NK-92 treated with Interleukin-12 subunit alpha and Interleukin-12 subunit beta, amount 100 ng/mL, for 24 hours (cell line): Measurements from ENCODE around the gene MBD3.

Source experiments
- DNase-seq: peaks from one replicate; lab custom pipeline; 2025; lab: John Stamatoyannopoulos, UW

MBD3 gene

DNA sequence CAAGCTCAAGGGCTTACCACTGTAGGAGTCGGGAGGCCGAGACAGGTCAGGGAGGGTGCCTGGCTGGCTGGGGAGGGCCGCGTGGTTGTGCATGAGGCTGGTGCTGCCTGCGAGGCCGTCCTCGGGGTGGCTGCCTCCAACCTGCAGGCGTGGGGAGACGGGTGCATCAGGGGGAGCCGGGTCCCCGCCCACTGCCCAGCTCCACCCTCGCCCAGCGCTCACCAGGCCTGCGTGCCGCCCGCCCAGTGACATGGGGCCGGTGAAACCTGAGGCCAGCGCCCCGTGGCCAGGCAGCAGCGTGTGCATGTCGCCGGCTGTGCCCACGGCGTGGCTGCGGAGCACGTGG lies 26.4 kb upstream of the MBD3 start:
- DNase-seq: no peak

GRCh38 chr19:1618157-1619093 lies 25.8 kb upstream of the MBD3 start:
- DNase-seq: no peak

- DNase-seq: no peak
These were observed 24.2 kb upstream of the MBD3 start for GRCh38 chr19:1616875-1617274.

- DNase-seq: no peak
These were observed 23.7 kb upstream of the MBD3 start for GRCh38 chr19:1616396-1616795.

DNA sequence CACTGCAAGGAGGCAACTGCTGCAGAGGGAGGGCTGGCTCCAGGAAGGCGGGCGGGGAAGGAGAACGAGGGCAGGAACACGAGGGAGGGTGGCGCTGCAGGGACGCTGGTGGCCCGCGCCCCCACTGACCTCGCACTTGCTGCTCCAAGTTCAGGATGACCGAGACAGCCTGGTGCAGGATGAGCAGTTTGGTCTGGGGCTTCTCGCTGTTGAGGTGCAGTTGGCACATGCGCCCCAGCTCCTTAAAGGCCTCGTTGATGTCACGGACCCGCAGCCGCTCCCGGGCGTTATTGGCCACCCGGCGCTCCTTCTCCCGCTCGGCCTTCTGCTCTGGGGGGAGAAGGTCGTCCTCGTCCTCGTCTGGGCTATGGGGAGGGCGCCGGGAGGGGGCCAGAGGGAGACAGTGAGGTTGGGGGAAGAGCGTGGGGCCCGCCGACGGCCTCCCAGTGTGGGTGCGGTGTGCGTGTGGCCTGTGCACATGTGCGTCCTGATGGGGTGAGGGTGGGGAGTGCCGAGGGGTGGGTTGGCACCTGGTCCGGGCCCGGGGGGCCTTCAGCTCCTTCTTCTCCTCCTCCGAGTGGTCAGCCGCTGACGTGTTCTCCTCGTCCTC lies 22.6 kb upstream of the MBD3 start:
- DNase-seq: no peak

DNA sequence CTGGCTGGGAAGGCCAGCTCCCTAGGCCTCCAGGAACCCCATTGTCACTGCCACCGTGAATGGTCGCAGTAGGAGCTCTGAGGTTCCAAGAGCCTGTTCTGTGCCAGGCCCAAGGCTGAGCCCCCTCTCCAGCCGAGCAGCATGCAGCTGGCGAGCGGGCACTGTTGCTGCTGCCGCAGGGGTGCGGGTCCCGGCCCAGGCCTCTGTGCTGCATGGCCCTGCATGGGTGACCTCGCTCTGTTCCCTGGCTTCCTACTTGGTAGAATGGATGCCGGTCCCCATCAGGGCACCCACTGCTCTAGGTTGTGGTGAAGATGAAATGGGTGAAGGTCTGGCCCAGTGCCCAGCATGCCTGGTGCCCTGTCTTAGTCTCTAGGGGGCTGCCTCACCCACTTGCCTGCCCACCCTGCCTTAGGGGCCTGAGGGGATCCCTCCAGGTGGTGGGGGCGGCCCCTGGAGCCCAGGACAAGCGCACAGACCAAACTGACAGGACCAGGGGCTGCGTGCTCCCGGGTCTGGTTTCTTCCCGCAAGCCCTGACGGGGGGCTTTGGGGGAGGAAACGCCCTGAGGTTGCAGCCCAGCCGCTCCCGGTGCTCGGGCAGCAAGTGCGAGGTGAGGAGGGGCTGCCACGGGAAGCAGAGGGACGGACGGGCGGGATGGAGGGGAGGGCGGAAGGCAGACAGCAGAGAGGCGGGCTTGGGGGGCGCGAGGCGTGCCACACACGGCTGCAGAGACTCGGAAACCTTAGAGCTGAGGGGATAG lies 21.3 kb upstream of the MBD3 start:
- DNase-seq: no peak

- DNase-seq: no peak
These were observed 20.5 kb upstream of the MBD3 start for GRCh38 chr19:1613146-1613545.

- no peak for DNase-seq
These were observed 19.7 kb upstream of the MBD3 start for GRCh38 chr19:1612114-1613086.

GRCh38 chr19:1611353-1611752 lies 18.7 kb upstream of the MBD3 start:
- no peak for DNase-seq

- DNase-seq: no peak
These were observed 17.9 kb upstream of the MBD3 start for GRCh38 chr19:1610579-1610978.

- DNase-seq: no peak
These were observed 17.2 kb upstream of the MBD3 start for GRCh38 chr19:1609680-1610474.

DNA sequence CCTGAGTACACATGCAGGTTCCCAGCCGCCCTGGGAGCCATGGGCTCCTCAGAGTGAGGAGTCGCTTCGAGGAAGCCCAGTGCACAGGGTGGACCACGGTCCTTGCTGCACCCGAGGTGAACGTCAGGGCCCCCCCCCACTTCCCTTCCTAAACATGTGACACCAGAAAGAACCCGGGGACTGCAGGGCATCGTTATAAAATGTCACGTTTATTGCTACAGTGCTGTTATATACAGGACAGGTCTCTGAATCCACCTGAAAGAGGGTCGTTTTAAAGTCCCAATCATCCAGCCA lies 16.4 kb upstream of the MBD3 start:
- no peak for DNase-seq

GRCh38 chr19:1608359-1609102 lies 15.9 kb upstream of the MBD3 start:
- DNase-seq: no peak

DNA sequence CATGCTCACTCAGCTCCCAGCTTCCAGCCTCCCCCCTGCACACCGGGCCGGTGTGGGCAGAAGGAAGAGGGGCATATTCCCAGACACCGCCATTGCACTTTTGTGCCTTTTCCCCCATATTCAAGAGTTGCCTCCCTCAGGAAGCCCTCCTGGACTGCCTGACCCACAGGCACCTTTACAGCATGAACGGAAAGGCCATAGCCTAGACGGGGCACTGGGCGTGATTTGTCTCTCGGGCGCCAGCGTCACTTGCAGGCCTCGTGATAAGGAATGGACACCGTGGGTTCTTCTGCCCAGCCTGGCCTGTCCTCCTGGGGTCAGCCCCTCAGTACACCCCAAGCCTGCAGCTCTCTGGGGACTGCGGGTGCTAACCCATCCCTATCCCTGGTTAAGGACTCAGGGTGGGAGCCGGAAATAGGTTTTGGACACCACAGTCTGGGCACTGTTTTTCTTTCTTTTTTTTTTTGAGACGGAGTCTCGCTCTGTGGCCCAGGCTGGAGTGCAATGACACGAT lies 13.5 kb upstream of the MBD3 start:
- DNase-seq: no peak

GRCh38 chr19:1605236-1606137 lies 12.8 kb upstream of the MBD3 start, which contains the start of gene UQCR11:
Gene UQCR11, minus strand, starts transcription at chr19:1605462. Its CDS starts 53 bp downstream, at chr19:1605409.
- peak; percentile 95 for DNase-seq

GRCh38 chr19:1602091-1602707 lies 9.5 kb upstream of the MBD3 start:
- no peak for DNase-seq

- no peak for DNase-seq
These were observed 9.0 kb upstream of the MBD3 start for GRCh38 chr19:1601613-1602064.

GRCh38 chr19:1599460-1599846 lies 6.8 kb upstream of the MBD3 start:
- no peak for DNase-seq
